ENCODE data around the gene SFTA2. TPM values are rescaled to one million over a fixed set of nuclear protein-coding genes. Genes with fewer than 3 reads are reported as not detected.

Gene SFTA2
- total and polyA plus RNA-seq, 7 donors, result 3.6 TPM; not detected in 6

- no peak for TF ChIP-seq CTCF (IDR thresholded peaks at IDR 0.05)
- TF ChIP-seq POLR2AphosphoS5 (IDR thresholded peaks at IDR 0.05), result no peak
- no peak for TF ChIP-seq POLR2A (IDR thresholded peaks at IDR 0.05)
- TF ChIP-seq EP300 (IDR thresholded peaks at IDR 0.05), result no peak
- DNase-seq, result no peak
- Histone ChIP-seq H3K27me3 (peaks cover 0 to 22% (median 0%) of the 10 kb centered on the region in 3 donors), H3K27ac (no peak overlapping the region), H3K9me3 (no peaks in the 10 kb centered on the region), H3K36me3 (no peaks in the 10 kb centered on the region), H3K4me3 (no peak overlapping the region), H3K4me1 (no peaks in the 10 kb centered on the region)
- intact Hi-C loops (cut with DNase I), result loop anchor here (5.0 kb wide), 1 partner anchor 279 kb away; no protein-coding TSS in a partner anchor
- 83 to 87% methylated on average over 6 of the region's 6 CpGs for WGBS, 2 donors
Measured at GRCh38 chr6:30963641-30964040, 31.7 kb upstream of the SFTA2 start.

GRCh38 chr6:30962716-30963115 is 30.7 kb upstream of the SFTA2 start:
- H3K27ac ChIP-seq, result no peak overlapping the region
- no peaks in the 10 kb centered on the region for H3K9me3 ChIP-seq
- H3K4me3 ChIP-seq, result no peak overlapping the region
- no peak for DNase-seq
- no peak for TF ChIP-seq POLR2A (IDR thresholded peaks at IDR 0.05)
- TF ChIP-seq POLR2AphosphoS5 (IDR thresholded peaks at IDR 0.05), result no peak
- no peak for TF ChIP-seq EP300 (IDR thresholded peaks at IDR 0.05)
- TF ChIP-seq CTCF (IDR thresholded peaks at IDR 0.05), result no peak
- peaks cover 0 to 30% (median 0%) of the 10 kb centered on the region in 3 donors for H3K27me3 ChIP-seq
- H3K4me1 ChIP-seq, result no peaks in the 10 kb centered on the region
- intact Hi-C loops (cut with DNase I), result loop anchor here (5.0 kb wide), 1 partner anchor 280 kb away; no protein-coding TSS in a partner anchor
- no peaks in the 10 kb centered on the region for H3K36me3 ChIP-seq

GRCh38 chr6:30960907-30961673 is 29.1 kb upstream of the SFTA2 start:
- Histone ChIP-seq H3K9me3 (no peaks in the 10 kb centered on the region), H3K27me3 (peaks cover 0 to 47% (median 0%) of the 10 kb centered on the region in 3 donors), H3K4me1 (peaks cover 0 to under 1% (median under 1%) of the 10 kb centered on the region in 4 donors), H3K4me3 (no peak overlapping the region), H3K36me3 (no peaks in the 10 kb centered on the region), H3K27ac (no peak overlapping the region)
- DNase-seq, result no peak
- intact Hi-C loops (cut with DNase I), result loop anchor here (5.0 kb wide), 1 partner anchor 281 kb away; no protein-coding TSS in a partner anchor
- TF ChIP-seq CTCF (IDR thresholded peaks at IDR 0.05) (no peak), POLR2AphosphoS5 (IDR thresholded peaks at IDR 0.05) (no peak), EP300 (IDR thresholded peaks at IDR 0.05) (no peak), POLR2A (IDR thresholded peaks at IDR 0.05) (no peak)
- WGBS, 2 donors, result 79 to 84% methylated on average over 9 of the region's 9 CpGs

- H3K27ac ChIP-seq, result no peak overlapping the region
- intact Hi-C loops (cut with DNase I), result no loop called here
- no peak overlapping the region for H3K4me3 ChIP-seq
- no peak for DNase-seq
- peaks cover 0 to 58% (median 10%) of the 10 kb centered on the region in 3 donors for H3K27me3 ChIP-seq
- peaks cover 0 to 11% (median 9%) of the 10 kb centered on the region in 4 donors for H3K4me1 ChIP-seq
- 69 to 88% methylated on average over 2 of the region's 2 CpGs for WGBS, 2 donors
- H3K9me3 ChIP-seq, result no peaks in the 10 kb centered on the region
- no peak for TF ChIP-seq EP300 (IDR thresholded peaks at IDR 0.05)
- TF ChIP-seq POLR2A (IDR thresholded peaks at IDR 0.05), result no peak
- no peak for TF ChIP-seq POLR2AphosphoS5 (IDR thresholded peaks at IDR 0.05)
- no peak for TF ChIP-seq CTCF (IDR thresholded peaks at IDR 0.05)
- no peaks in the 10 kb centered on the region for H3K36me3 ChIP-seq
Measured at GRCh38 chr6:30957716-30958115, 25.7 kb upstream of the SFTA2 start.

Data from sigmoid colon (tissue), 7 donors.